Aorta (tissue), 5 donors: ENCODE results near the gene SLC13A3. TPM values are rescaled to one million over a fixed set of nuclear protein-coding genes. Genes with fewer than 3 reads are reported as not detected.

Experiments
- ATAC-seq: fragments of 200-7000 bp; cut with Tn5 transposase; one replicate; pipeline ENCODE4 v1.9.1; 2022; ENCODE audit warnings: moderate library complexity; ENCODE audit not compliant: low FRiP score
- DNase-seq, 2 donors: peaks; one replicate each; pipeline ENCODE4 v3.0.0-alpha.2; 2020
- H3K27ac ChIP-seq, 2 donors: one replicate each; pipeline ENCODE4 v1.5.1; 2013; ENCODE audit warnings: low read length in 2 of 2, mild to moderate bottlenecking in 2 of 2, moderate library complexity in 2 of 2, control low read depth in 1 of 2, inconsistent platforms in 1 of 2, low read depth in 1 of 2
- H3K27me3 ChIP-seq, 2 donors: one replicate each; pipeline ENCODE4 v1.6.1; 2013; ENCODE audit warnings: control low read depth in 1 of 2, low read length in 1 of 2, mild to moderate bottlenecking in 1 of 2, moderate library complexity in 1 of 2; ENCODE audit not compliant: insufficient read depth in 2 of 2, control insufficient read depth in 1 of 2
- H3K36me3 ChIP-seq, 2 donors: one replicate each; pipeline ENCODE4 v1.6.1; 2013; ENCODE audit warnings: control low read depth in 1 of 2, low read length in 1 of 2, mild to moderate bottlenecking in 1 of 2; ENCODE audit not compliant: insufficient read depth in 2 of 2, control insufficient read depth in 1 of 2
- H3K4me1 ChIP-seq, 2 donors: one replicate each; pipeline ENCODE4 v1.6.1; 2013; ENCODE audit warnings: low read length in 2 of 2, control low read depth in 1 of 2, mild to moderate bottlenecking in 1 of 2, moderate library complexity in 1 of 2; ENCODE audit not compliant: insufficient read depth in 2 of 2, control insufficient read depth in 1 of 2
- H3K4me3 ChIP-seq, 2 donors: one replicate each; pipeline ENCODE4 v1.5.1; 2013; ENCODE audit warnings: low read length in 2 of 2, control low read depth in 1 of 2, mild to moderate bottlenecking in 1 of 2
- H3K9me3 ChIP-seq: one replicate; pipeline ENCODE4 v1.6.1; 2013; ENCODE audit warnings: mild to moderate bottlenecking, low read length; ENCODE audit not compliant: control insufficient read depth
- WGBS, 2 donors: extraction: QIAGEN DNeasy Blood & Tissue Kit; methylation state at CpG; one replicate each; pipeline ENCODE4 v1.1.7; 2013; 5-methylcytosine and 5-hydroxymethylcytosine counted together
- intact Hi-C, 2 donors: fragments of 100-400 bp; cut with DNase I; formaldehyde crosslinking; loops; one replicate each; pipeline versions ENCODE4 v1.14.2 to v1.15.0; 2022
- polyA plus RNA-seq, 2 donors: library from polyadenylated mRNA; stranded (reverse); fragments of 200-250 nt; gene quantifications; one replicate each; pipeline ENCODE4 v1.2.3, GENCODE V29; 2013
- total RNA-seq, 2 donors: library from RNA; stranded (reverse); fragmentation: NEBNext Ultra II Directional; extraction: Animal tissue kit (Norgen Biotek cat#: 25700); gene quantifications; one replicate each; pipeline ENCODE4 v1.2.1, GENCODE V29; 2021
- donor health status: healthy with polysubstance abuse.
- donor health status: Bipolar disorder and iron deficiency.
- donor health status: DM: no; HTN: no; CAD: no.
- donor health status: DM: no; HTN: no; CAD: no.
- donor health status: DM: yes; HTN: yes; CAD: no.

SLC13A3 gene
- total and polyA plus RNA-seq, 4 donors = 1.8 to 5.1 (median 3.7) TPM; not detected in 1

GRCh38 chr20:46642265-46642968 lies 8.8 kb downstream of the SLC13A3 start:
- ATAC-seq = no peak
- Histone ChIP-seq H3K27me3 (no peaks in the 10 kb centered on the region), H3K27ac (no peak overlapping the region), H3K9me3 (no peaks in the 10 kb centered on the region), H3K4me3 (no peak overlapping the region), H3K4me1 (no peaks in the 10 kb centered on the region), H3K36me3 (no peaks in the 10 kb centered on the region)
- 88 to 89% methylated on average over 12 of the region's 12 CpGs for WGBS, 2 donors
- intact Hi-C loops = no loop called here
- DNase-seq = no peak

GRCh38 chr20:46641424-46641823 lies 9.8 kb downstream of the SLC13A3 start:
- intact Hi-C loops = no loop called here
- ATAC-seq (no peak), DNase-seq (no peak)
- Histone ChIP-seq H3K36me3 (no peaks in the 10 kb centered on the region), H3K27me3 (no peaks in the 10 kb centered on the region), H3K4me3 (no peak overlapping the region), H3K27ac (no peak overlapping the region), H3K4me1 (no peaks in the 10 kb centered on the region), H3K9me3 (no peaks in the 10 kb centered on the region)

GRCh38 chr20:46640536-46641311 lies 10.5 kb downstream of the SLC13A3 start:
- ATAC-seq (no peak), DNase-seq (no peak)
- intact Hi-C loops = no loop called here
- Histone ChIP-seq H3K4me1 (no peaks in the 10 kb centered on the region), H3K36me3 (no peaks in the 10 kb centered on the region), H3K4me3 (no peak overlapping the region), H3K9me3 (no peaks in the 10 kb centered on the region), H3K27ac (no peak overlapping the region), H3K27me3 (no peaks in the 10 kb centered on the region)
- WGBS, 2 donors = 67 to 70% methylated on average over 14 of the region's 14 CpGs

GRCh38 chr20:46640044-46640443 lies 11.2 kb downstream of the SLC13A3 start:
- H3K4me1 ChIP-seq = no peaks in the 10 kb centered on the region
- no peaks in the 10 kb centered on the region for H3K36me3 ChIP-seq
- intact Hi-C loops = no loop called here
- no peak for DNase-seq
- H3K27me3 ChIP-seq = no peaks in the 10 kb centered on the region
- H3K9me3 ChIP-seq = no peaks in the 10 kb centered on the region
- ATAC-seq = no peak
- H3K4me3 ChIP-seq = no peak overlapping the region
- 82 to 92% methylated on average over 6 of the region's 6 CpGs for WGBS, 2 donors
- H3K27ac ChIP-seq = no peak overlapping the region

- Histone ChIP-seq H3K27me3 (no peaks in the 10 kb centered on the region), H3K4me3 (no peak overlapping the region), H3K4me1 (no peaks in the 10 kb centered on the region), H3K36me3 (no peaks in the 10 kb centered on the region), H3K9me3 (no peaks in the 10 kb centered on the region), H3K27ac (no peak overlapping the region)
- no peak for DNase-seq
- 93 to 94% methylated on average over 3 of the region's 3 CpGs for WGBS, 2 donors
- intact Hi-C loops = no loop called here
- no peak for ATAC-seq
Observed at GRCh38 chr20:46639587-46639986, 11.7 kb downstream of the SLC13A3 start.

GRCh38 chr20:46638898-46639274 lies 12.4 kb downstream of the SLC13A3 start:
- intact Hi-C loops = no loop called here
- Histone ChIP-seq H3K4me1 (no peaks in the 10 kb centered on the region), H3K36me3 (no peaks in the 10 kb centered on the region), H3K4me3 (no peak overlapping the region), H3K27ac (no peak overlapping the region), H3K27me3 (no peaks in the 10 kb centered on the region), H3K9me3 (no peaks in the 10 kb centered on the region)
- no peak for ATAC-seq
- no peak for DNase-seq
- 91 to 94% methylated on average over 4 of the region's 4 CpGs for WGBS, 2 donors

GRCh38 chr20:46638134-46638897 lies 12.9 kb downstream of the SLC13A3 start:
- H3K36me3 ChIP-seq = no peaks in the 10 kb centered on the region
- no peaks in the 10 kb centered on the region for H3K9me3 ChIP-seq
- H3K4me3 ChIP-seq = no peak overlapping the region
- no peak overlapping the region for H3K27ac ChIP-seq
- H3K4me1 ChIP-seq = no peaks in the 10 kb centered on the region
- no peaks in the 10 kb centered on the region for H3K27me3 ChIP-seq
- ATAC-seq = no peak
- intact Hi-C loops = no loop called here
- 83 to 85% methylated on average over 18 of the region's 18 CpGs for WGBS, 2 donors
- DNase-seq = no peak

- H3K9me3 ChIP-seq = no peaks in the 10 kb centered on the region
- ATAC-seq (no peak), DNase-seq (no peak)
- H3K27ac ChIP-seq = no peak overlapping the region
- H3K36me3 ChIP-seq = no peaks in the 10 kb centered on the region
- no peaks in the 10 kb centered on the region for H3K4me1 ChIP-seq
- intact Hi-C loops = no loop called here
- H3K4me3 ChIP-seq = no peak overlapping the region
- H3K27me3 ChIP-seq = no peaks in the 10 kb centered on the region
- 78 to 83% methylated on average over 4 of the region's 4 CpGs for WGBS, 2 donors
Observed at GRCh38 chr20:46637427-46638133, 13.7 kb downstream of the SLC13A3 start.
